ENCODE measurements around the gene TIMM8A.

DNA sequence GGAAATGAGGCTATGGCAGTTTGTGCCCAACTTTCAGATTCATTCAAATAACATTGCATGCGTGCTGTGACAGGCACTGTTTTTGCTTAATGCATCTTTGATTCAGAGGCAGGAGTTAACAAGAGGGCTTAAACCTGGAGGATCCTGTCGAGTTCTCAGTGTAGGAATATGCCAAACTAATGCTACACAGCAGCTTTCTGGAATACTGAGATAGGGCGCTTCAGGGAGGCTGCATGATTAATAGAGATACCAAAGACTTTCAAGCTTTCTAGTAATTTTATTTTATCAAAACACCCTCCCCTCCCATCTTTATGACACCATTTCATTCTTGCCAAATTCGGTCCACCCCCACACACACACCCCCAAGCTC is 636 bp upstream of the TIMM8A start:
- TF ChIP-seq TAF1 (IDR thresholded peaks at IDR 0.05; ENCODE audit: borderline replicate concordance, low read depth, low read length) (no peak), YY1 (IDR thresholded peaks at IDR 0.05; ENCODE audit: low read depth) (no peak), SMC3 (IDR thresholded peaks at IDR 0.05; ENCODE audit: low read depth, low read length) (no peak), CTCF (IDR thresholded peaks at IDR 0.05) (no peak), EP300 (IDR thresholded peaks at IDR 0.05; ENCODE audit: borderline replicate concordance in 1 of 2, low read depth in 1 of 2, low read length in 1 of 2) (no peak), CHD2 (IDR thresholded peaks at IDR 0.05; ENCODE audit: low read length, partially characterized antibody) (no peak), GATA2 (CRISPR knock-in tag; IDR thresholded peaks at IDR 0.05) (no peak), ELF1 (IDR thresholded peaks at IDR 0.05) (no peak)
- TF ChIP-seq, protein P1, sequence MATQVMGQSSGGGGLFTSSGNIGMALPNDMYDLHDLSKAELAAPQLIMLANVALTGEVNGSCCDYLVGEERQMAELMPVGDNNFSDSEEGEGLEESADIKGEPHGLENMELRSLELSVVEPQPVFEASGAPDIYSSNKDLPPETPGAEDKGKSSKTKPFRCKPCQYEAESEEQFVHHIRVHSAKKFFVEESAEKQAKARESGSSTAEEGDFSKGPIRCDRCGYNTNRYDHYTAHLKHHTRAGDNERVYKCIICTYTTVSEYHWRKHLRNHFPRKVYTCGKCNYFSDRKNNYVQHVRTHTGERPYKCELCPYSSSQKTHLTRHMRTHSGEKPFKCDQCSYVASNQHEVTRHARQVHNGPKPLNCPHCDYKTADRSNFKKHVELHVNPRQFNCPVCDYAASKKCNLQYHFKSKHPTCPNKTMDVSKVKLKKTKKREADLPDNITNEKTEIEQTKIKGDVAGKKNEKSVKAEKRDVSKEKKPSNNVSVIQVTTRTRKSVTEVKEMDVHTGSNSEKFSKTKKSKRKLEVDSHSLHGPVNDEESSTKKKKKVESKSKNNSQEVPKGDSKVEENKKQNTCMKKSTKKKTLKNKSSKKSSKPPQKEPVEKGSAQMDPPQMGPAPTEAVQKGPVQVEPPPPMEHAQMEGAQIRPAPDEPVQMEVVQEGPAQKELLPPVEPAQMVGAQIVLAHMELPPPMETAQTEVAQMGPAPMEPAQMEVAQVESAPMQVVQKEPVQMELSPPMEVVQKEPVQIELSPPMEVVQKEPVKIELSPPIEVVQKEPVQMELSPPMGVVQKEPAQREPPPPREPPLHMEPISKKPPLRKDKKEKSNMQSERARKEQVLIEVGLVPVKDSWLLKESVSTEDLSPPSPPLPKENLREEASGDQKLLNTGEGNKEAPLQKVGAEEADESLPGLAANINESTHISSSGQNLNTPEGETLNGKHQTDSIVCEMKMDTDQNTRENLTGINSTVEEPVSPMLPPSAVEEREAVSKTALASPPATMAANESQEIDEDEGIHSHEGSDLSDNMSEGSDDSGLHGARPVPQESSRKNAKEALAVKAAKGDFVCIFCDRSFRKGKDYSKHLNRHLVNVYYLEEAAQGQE (IDR thresholded peaks at IDR 0.05; ENCODE audit: low read depth, low read length), result no peak

Measured in SK-N-SH (cell line).